HEK293T (cell line): ENCODE data around the gene TMEM135.
"Not testable (repeated sequence)": the region's sequence is repeated elsewhere in the genome, so short reads cannot be mapped to it uniquely, and the experiment has no call there.

Source experiments
- CTCF ChIA-PET: fragments of 350-600 bp; formaldehyde crosslinking; extraction: SDS; loops from one replicate; lab custom pipeline; 2021; ENCODE audit warnings: antibody characterized with exemption, inconsistent platforms; lab: Yijun Ruan, JAX
- POLR2A ChIA-PET: fragments of 350-600 bp; formaldehyde crosslinking; extraction: SDS; loops from one replicate; lab custom pipeline; 2020; ENCODE audit warnings: antibody characterized with exemption, inconsistent platforms; lab: Yijun Ruan, JAX
- DNase-seq: peaks from one replicate; pipeline ENCODE4 v3.0.0; 2012; ENCODE audit warnings: mixed read lengths; ENCODE audit errors: extremely low spot score
- ARNT ChIP-seq: fragments of 450-650 bp; IDR thresholded peaks from 2 replicates; pipeline ENCODE4 v1.6.1; 2017; ENCODE audit warnings: mild to moderate bottlenecking
- BHLHE40 ChIP-seq: fragments of 450-650 bp; IDR thresholded peaks from 2 replicates; pipeline ENCODE4 v1.6.1; 2016; ENCODE audit warnings: mild to moderate bottlenecking, moderate library complexity, borderline replicate concordance
- CTBP1 ChIP-seq: fragments of 450-650 bp; IDR thresholded peaks from 2 replicates; pipeline ENCODE4 v1.6.1; 2016; ENCODE audit warnings: borderline replicate concordance
- ELF4 ChIP-seq: fragments of 450-650 bp; IDR thresholded peaks from 2 replicates; pipeline ENCODE4 v1.6.1; 2017; ENCODE audit warnings: antibody characterized with exemption
- FOXA1 ChIP-seq: fragments of 450-650 bp; IDR thresholded peaks from 2 replicates; pipeline ENCODE4 v1.6.1; 2016; ENCODE audit warnings: mild to moderate bottlenecking
- FOXK2 ChIP-seq: fragments of 450-650 bp; IDR thresholded peaks from 2 replicates; pipeline ENCODE4 v1.6.1; 2016; ENCODE audit warnings: mild to moderate bottlenecking
- FOXM1 ChIP-seq: fragments of 450-650 bp; IDR thresholded peaks from 2 replicates; pipeline ENCODE4 v1.6.1; 2017; ENCODE audit warnings: mild to moderate bottlenecking, borderline replicate concordance
- HDGF ChIP-seq: fragments of 450-650 bp; IDR thresholded peaks from 2 replicates; pipeline ENCODE4 v1.6.1; 2017; ENCODE audit warnings: antibody characterized with exemption, borderline replicate concordance
- L3MBTL2 ChIP-seq: fragments of 450-650 bp; conservative IDR thresholded peaks from 2 replicates; pipeline ENCODE4 v1.6.1; 2016; ENCODE audit warnings: mild to moderate bottlenecking
- LEF1 ChIP-seq: fragments of 450-650 bp; IDR thresholded peaks from 2 replicates; pipeline ENCODE4 v1.6.1; 2017; ENCODE audit warnings: mild to moderate bottlenecking, borderline replicate concordance
- NFRKB ChIP-seq: fragments of 450-650 bp; IDR thresholded peaks from 2 replicates; pipeline ENCODE4 v1.6.1; 2016; ENCODE audit warnings: mild to moderate bottlenecking, moderate library complexity
- PKNOX1 ChIP-seq: fragments of 450-650 bp; IDR thresholded peaks from 2 replicates; pipeline ENCODE4 v1.6.1; 2016
- SP1 ChIP-seq: fragments of 450-650 bp; IDR thresholded peaks from 2 replicates; pipeline ENCODE4 v1.6.1; 2017
- SUZ12 ChIP-seq: fragments of 450-650 bp; IDR thresholded peaks from 2 replicates; pipeline ENCODE4 v1.6.1; 2016; ENCODE audit warnings: mild to moderate bottlenecking
- TARDBP ChIP-seq: fragments of 450-650 bp; IDR thresholded peaks from 2 replicates; pipeline ENCODE4 v1.6.1; 2016
- ZNF384 ChIP-seq: fragments of 450-650 bp; IDR thresholded peaks from 2 replicates; pipeline ENCODE4 v1.6.1; 2016

The TMEM135 gene

GRCh38 chr11:87083029-87083428 is 45.3 kb downstream of the TMEM135 start:
- ChIA-PET CTCF (interaction anchor here (2.4 kb wide), 1 partner anchor 14 kb away, joined by 6 read pairs; no protein-coding TSS in a partner anchor), POLR2A (no interaction called here)
- TF ChIP-seq FOXK2 (no peak), LEF1 (no peak), NFRKB (no peak), ZNF384 (no peak), ELF4 (no peak), TARDBP (no peak), L3MBTL2 (no peak), SP1 (no peak), PKNOX1 (no peak)

GRCh38 chr11:87092159-87092558 is 54.4 kb downstream of the TMEM135 start:
- CTCF ChIA-PET: no interaction called here
- DNase-seq: no peak
- POLR2A ChIA-PET: no interaction called here
- no peak for TF ChIP-seq SP1
- TF ChIP-seq ELF4: no peak
- no peak for TF ChIP-seq BHLHE40

More at GRCh38 chr11:87083029-87083428, 45.3 kb downstream of the TMEM135 start:
- no peak for DNase-seq

GRCh38 chr11:87092567-87092966 is 54.8 kb downstream of the TMEM135 start:
- DNase-seq: no peak
- ChIA-PET POLR2A (no interaction called here), CTCF (no interaction called here)
- TF ChIP-seq HDGF (no peak), PKNOX1 (no peak), BHLHE40 (no peak), LEF1 (no peak), NFRKB (no peak), FOXA1 (no peak), SUZ12 (no peak), L3MBTL2 (no peak), FOXK2 (no peak), SP1 (no peak), FOXM1 (no peak), ZNF384 (no peak), ELF4 (no peak), CTBP1 (no peak)

- peak; percentile 67 for DNase-seq
- ChIA-PET CTCF (interaction anchor here (0.5 to 1.5 kb wide), 14 partner anchors 8 to 343 kb away, joined by 3 to 6 read pairs (median 4); partner anchors contain the start of gene TMEM135), POLR2A (no interaction called here)
- no peak for TF ChIP-seq LEF1
- TF ChIP-seq ARNT: no peak
- TF ChIP-seq FOXM1: no peak
Measured at GRCh38 chr11:87097582-87097981, 59.8 kb downstream of the TMEM135 start.

GRCh38 chr11:87101956-87102580 is 64.3 kb downstream of the TMEM135 start:
- no peak for DNase-seq
- no peak for TF ChIP-seq BHLHE40
- no peak for TF ChIP-seq FOXM1
- TF ChIP-seq L3MBTL2: no peak
- no peak for TF ChIP-seq ELF4
- TF ChIP-seq LEF1: no peak
- TF ChIP-seq TARDBP: no peak
- no peak for TF ChIP-seq SP1
- TF ChIP-seq SUZ12: no peak
- TF ChIP-seq HDGF: no peak
- TF ChIP-seq ZNF384: no peak
- no peak for TF ChIP-seq CTBP1
- TF ChIP-seq FOXA1: no peak
- ChIA-PET POLR2A (no interaction called here), CTCF (no interaction called here)

GRCh38 chr11:87105826-87106225 is 68.1 kb downstream of the TMEM135 start:
- DNase-seq, POLR2A ChIA-PET: not testable (repeated sequence)
- CTCF ChIA-PET: interaction anchor here (1.2 kb wide), 1 partner anchor 8 kb away, joined by 5 read pairs; no protein-coding TSS in a partner anchor

- DNase-seq, POLR2A ChIA-PET, CTCF ChIA-PET: not testable (repeated sequence)
Measured at GRCh38 chr11:87107379-87107778, 69.6 kb downstream of the TMEM135 start.

- ChIA-PET CTCF (interaction anchor here (0.7 to 1.2 kb wide), 2 partner anchors 13 to 111 kb away, joined by 5 to 6 read pairs; no protein-coding TSS in a partner anchor), POLR2A (no interaction called here)
- TF ChIP-seq FOXK2 (no peak), ZNF384 (no peak), PKNOX1 (no peak), SUZ12 (no peak), LEF1 (no peak), ARNT (no peak), ELF4 (no peak), HDGF (no peak), TARDBP (no peak), BHLHE40 (no peak), FOXA1 (no peak), NFRKB (no peak), SP1 (no peak), L3MBTL2 (no peak)
- DNase-seq: no peak
Measured at GRCh38 chr11:87110443-87111131, 72.9 kb downstream of the TMEM135 start.
